Progenitor cell of endocrine pancreas (in vitro differentiated cells): Measurements from ENCODE around the gene ZSCAN1. TPM values are rescaled to one million over a fixed set of nuclear protein-coding genes. Genes with fewer than 3 reads are reported as not detected.

Experiments used
- DNase-seq: peaks from one replicate; pipeline ENCODE4 v3.0.0; 2021; ENCODE audit warnings: low spot score; ENCODE audit not compliant: unreplicated experiment
- H3K27ac Mint-ChIP-seq: 2 replicates; pipeline ENCODE4 v1.8.0; 2021; ENCODE audit warnings: mild to moderate bottlenecking, moderate library complexity, mixed read lengths
- H3K27me3 Mint-ChIP-seq: 2 replicates; pipeline ENCODE4 v1.8.0; 2021; ENCODE audit warnings: mixed read lengths
- H3K36me3 Mint-ChIP-seq: 2 replicates; pipeline ENCODE4 v1.8.0; 2022; ENCODE audit warnings: mixed read lengths; ENCODE audit not compliant: insufficient read depth
- H3K4me1 Mint-ChIP-seq: 2 replicates; pipeline ENCODE4 v1.8.0; 2021; ENCODE audit warnings: low read depth, mixed read lengths
- H3K4me3 Mint-ChIP-seq: 2 replicates; pipeline ENCODE4 v1.8.0; 2021; ENCODE audit warnings: low read depth, mild to moderate bottlenecking, moderate library complexity, mixed read lengths
- H3K9me3 Mint-ChIP-seq: 2 replicates; pipeline ENCODE4 v1.8.0; 2021; ENCODE audit warnings: low read depth, mixed read lengths
- CTCF ChIP-seq: fragments of 200-600 bp; sonication (generic); IDR thresholded peaks from one replicate; pipeline ENCODE4 v1.5.0; 2021; ENCODE audit warnings: antibody characterized with exemption, mild to moderate bottlenecking; ENCODE audit not compliant: unreplicated experiment
- total RNA-seq: library from RNA; stranded (reverse); gene quantifications from 2 replicates; pipeline ENCODE4 v1.2.1, GENCODE V29; 2021

The ZSCAN1 gene
- total RNA-seq, 1 donor from 2014 or later: 4.8 TPM

- Mint-ChIP-seq H3K27me3 (no peaks in the 10 kb centered on the region), H3K9me3 (peaks cover 58% of the 10 kb centered on the region), H3K4me3 (no peak overlapping the region), H3K27ac (no peak overlapping the region), H3K4me1 (no peaks in the 10 kb centered on the region), H3K36me3 (peaks cover 72% of the 10 kb centered on the region)
- TF ChIP-seq CTCF: no peak
- no peak for DNase-seq
Observed at GRCh38 chr19:58009666-58010301, 24.0 kb upstream of the ZSCAN1 start.

DNA sequence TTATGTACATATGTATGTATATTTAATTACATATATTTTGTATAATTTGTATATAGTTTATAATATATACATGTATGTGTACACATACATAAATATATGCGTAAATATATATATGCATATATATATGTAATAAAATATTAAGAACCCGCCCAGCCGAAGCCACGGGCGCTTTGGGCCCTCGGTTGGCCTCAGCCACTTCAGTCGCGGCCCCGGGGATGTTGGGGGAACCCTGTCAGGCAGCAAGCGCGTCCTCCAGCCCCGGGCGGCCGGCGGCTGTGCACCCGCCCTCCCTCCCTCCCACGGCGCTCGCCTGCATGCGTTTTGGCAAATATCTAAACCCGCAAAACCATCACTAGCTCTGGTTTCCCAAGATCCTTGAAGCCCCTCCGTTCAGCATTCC is 23.3 kb upstream of the ZSCAN1 start:
- H3K27ac Mint-ChIP-seq: peak overlapping the region; percentile 64
- H3K4me1 Mint-ChIP-seq: peaks cover 2% of the 10 kb centered on the region
- TF ChIP-seq CTCF: no peak
- no peak overlapping the region for H3K4me3 Mint-ChIP-seq
- no peak for DNase-seq
- no peaks in the 10 kb centered on the region for H3K27me3 Mint-ChIP-seq
- H3K36me3 Mint-ChIP-seq: peaks cover 68% of the 10 kb centered on the region
- H3K9me3 Mint-ChIP-seq: peaks cover 54% of the 10 kb centered on the region

DNA sequence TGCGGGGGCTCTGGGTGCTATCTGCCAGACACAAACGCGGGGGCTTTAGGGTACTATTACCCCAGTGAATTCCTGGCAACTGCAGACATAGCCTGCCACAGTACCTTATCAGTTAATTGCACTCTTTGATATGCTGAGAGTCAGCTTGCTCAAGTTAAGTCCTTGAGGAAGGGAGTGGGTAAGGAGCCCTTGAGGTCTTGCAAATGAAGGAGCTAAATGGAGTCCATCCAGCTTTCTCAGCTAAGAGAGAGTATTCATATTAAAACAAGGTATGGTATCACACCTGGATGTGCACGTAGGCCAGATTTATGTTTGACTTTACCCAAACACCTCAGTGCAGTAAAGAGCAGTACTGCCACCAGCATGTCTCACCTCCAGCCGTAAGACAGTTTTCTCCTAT is 19.7 kb upstream of the ZSCAN1 start:
- no peaks in the 10 kb centered on the region for H3K27me3 Mint-ChIP-seq
- DNase-seq: no peak
- H3K36me3 Mint-ChIP-seq: peaks cover 47% of the 10 kb centered on the region
- H3K27ac Mint-ChIP-seq: peak overlapping the region; percentile 24
- no peak for TF ChIP-seq CTCF
- H3K9me3 Mint-ChIP-seq: peaks cover 35% of the 10 kb centered on the region
- no peak overlapping the region for H3K4me3 Mint-ChIP-seq
- peaks cover 3% of the 10 kb centered on the region for H3K4me1 Mint-ChIP-seq

DNA sequence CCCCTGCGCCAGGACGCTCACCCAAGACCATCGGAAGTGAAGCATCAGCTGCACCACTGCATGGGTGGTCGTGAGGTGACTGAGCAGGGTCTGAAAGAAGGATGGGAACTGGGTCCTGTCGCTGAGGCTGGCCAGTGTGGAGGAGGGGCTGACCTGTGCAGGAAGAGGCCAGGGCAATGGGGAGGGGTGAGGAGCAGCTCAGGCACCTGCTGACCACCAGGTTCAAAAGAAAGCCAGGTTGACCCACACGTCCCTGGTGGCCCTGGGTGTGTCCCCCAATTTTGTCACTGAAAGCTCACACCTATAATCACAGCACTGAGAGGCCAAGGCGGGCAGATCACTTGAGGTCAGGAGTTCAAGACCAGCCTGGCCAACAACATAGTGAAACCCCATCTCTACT is 13.7 kb upstream of the ZSCAN1 start:
- Mint-ChIP-seq H3K4me3 (no peak overlapping the region), H3K27ac (no peak overlapping the region), H3K27me3 (no peaks in the 10 kb centered on the region), H3K36me3 (peaks cover 9% of the 10 kb centered on the region), H3K4me1 (peaks cover 1% of the 10 kb centered on the region), H3K9me3 (peaks cover 27% of the 10 kb centered on the region)
- TF ChIP-seq CTCF: no peak
- DNase-seq: no peak

GRCh38 chr19:58021541-58022282 is 12.1 kb upstream of the ZSCAN1 start:
- Mint-ChIP-seq H3K4me1 (no peaks in the 10 kb centered on the region), H3K9me3 (peaks cover 30% of the 10 kb centered on the region), H3K27ac (no peak overlapping the region), H3K4me3 (no peak overlapping the region), H3K36me3 (peaks cover 2% of the 10 kb centered on the region), H3K27me3 (no peaks in the 10 kb centered on the region)
- TF ChIP-seq CTCF: peak; percentile 47
- DNase-seq: no peak
